ENCODE data around the gene INPP4B.

Gene INPP4B

DNA sequence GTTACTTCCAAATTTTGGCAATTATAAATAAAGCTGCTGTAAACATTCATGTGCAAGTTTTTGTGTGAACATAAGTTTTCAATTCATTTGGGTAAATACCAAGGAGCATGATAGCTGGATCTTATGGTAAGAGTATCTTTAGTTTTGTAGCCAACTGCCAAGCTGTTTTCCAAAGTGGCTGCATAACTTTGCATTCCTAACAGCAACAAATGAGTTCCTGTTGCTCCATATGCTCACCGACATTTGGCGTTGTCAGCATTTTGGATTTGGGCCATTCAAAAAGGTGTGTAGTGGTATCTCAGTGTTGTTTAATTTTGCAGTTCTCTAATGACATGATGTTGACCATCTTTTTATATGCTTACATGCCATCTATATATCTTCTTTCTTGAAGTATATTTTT, 208.5 kb downstream of the INPP4B start:
- no peak overlapping the region for H3K27ac ChIP-seq (ENCODE audit: low read length)
- no peaks in the 10 kb centered on the region for H3K36me3 ChIP-seq (replicated peaks; ENCODE audit: low read depth, low read length)
- no peak for TF ChIP-seq EZH2phosphoT487 (IDR thresholded peaks at IDR 0.05; ENCODE audit: low read depth)
- TF ChIP-seq, protein P1, sequence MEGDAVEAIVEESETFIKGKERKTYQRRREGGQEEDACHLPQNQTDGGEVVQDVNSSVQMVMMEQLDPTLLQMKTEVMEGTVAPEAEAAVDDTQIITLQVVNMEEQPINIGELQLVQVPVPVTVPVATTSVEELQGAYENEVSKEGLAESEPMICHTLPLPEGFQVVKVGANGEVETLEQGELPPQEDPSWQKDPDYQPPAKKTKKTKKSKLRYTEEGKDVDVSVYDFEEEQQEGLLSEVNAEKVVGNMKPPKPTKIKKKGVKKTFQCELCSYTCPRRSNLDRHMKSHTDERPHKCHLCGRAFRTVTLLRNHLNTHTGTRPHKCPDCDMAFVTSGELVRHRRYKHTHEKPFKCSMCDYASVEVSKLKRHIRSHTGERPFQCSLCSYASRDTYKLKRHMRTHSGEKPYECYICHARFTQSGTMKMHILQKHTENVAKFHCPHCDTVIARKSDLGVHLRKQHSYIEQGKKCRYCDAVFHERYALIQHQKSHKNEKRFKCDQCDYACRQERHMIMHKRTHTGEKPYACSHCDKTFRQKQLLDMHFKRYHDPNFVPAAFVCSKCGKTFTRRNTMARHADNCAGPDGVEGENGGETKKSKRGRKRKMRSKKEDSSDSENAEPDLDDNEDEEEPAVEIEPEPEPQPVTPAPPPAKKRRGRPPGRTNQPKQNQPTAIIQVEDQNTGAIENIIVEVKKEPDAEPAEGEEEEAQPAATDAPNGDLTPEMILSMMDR (IDR thresholded peaks at IDR 0.05; ENCODE audit: low read depth, low read length) = no peak
- no peaks in the 10 kb centered on the region for H3K9me3 ChIP-seq (ENCODE audit: insufficient read depth, low read length)
- no peak overlapping the region for H2AFZ ChIP-seq (ENCODE audit: low read depth, low read length)
- H4K20me1 ChIP-seq (ENCODE audit: insufficient read depth, low read length) = no peaks in the 10 kb centered on the region
- no peak overlapping the region for H3K9ac ChIP-seq (ENCODE audit: low read length)
- no peaks in the 10 kb centered on the region for H3K4me1 ChIP-seq (ENCODE audit: low read length)
- no peaks in the 10 kb centered on the region for H3K79me2 ChIP-seq (ENCODE audit: low read length)
- H3K4me2 ChIP-seq (ENCODE audit: low read length) = no peak overlapping the region
- no peaks in the 10 kb centered on the region for H3K27me3 ChIP-seq (ENCODE audit: low read depth, low read length)
- H3K4me3 ChIP-seq (ENCODE audit: low read length) = no peak overlapping the region

DNA sequence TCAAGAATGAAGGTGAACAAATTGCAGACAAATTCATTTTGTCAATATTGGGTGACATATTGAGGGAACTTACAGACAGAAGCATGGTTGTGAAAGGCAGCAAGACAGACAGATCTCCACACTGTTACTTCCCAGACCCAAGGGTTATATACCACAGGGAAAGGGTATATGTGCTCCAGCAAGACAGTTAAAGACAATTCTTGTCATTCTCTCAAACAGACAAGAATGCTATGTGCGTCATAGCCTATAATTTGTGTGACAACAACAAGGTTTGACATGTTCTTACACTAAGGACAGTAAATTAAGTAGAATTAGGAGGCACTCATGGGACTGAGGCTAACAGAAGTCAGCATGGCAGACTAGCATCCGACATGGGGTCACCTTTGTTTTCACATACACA, 214.3 kb downstream of the INPP4B start:
- Histone ChIP-seq H3K27ac (ENCODE audit: low read length) (no peak overlapping the region), H3K4me2 (ENCODE audit: low read length) (no peak overlapping the region), H2AFZ (ENCODE audit: low read depth, low read length) (no peak overlapping the region; the same call in 1 of the 2 replicates)

DNA sequence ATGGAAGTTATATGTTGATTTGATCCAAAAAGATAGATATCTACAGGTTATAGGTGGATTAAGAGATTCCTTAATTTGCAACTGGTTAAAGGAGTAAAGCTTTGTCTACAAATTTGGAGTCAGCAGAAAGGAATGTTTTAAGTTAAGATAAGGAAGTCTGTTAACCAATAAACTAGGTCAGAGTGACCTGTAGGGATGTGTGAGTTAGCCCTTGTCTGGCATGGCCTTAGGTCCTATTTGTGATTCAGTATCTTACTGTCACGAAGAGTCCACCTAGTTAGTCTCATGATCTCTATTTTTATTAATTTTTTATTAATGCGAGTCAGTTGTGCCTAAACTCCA, 230.8 kb downstream of the INPP4B start:
- H4K20me1 ChIP-seq (ENCODE audit: insufficient read depth, low read length) = no peaks in the 10 kb centered on the region
- H3K27me3 ChIP-seq (ENCODE audit: low read depth, low read length) = no peaks in the 10 kb centered on the region
- no peak overlapping the region for H3K4me3 ChIP-seq (ENCODE audit: low read length)
- no peaks in the 10 kb centered on the region for H3K4me1 ChIP-seq (ENCODE audit: low read length)
- H3K9me3 ChIP-seq (ENCODE audit: insufficient read depth, low read length) = no peaks in the 10 kb centered on the region
- H2AFZ ChIP-seq (ENCODE audit: low read depth, low read length) = no peak overlapping the region
- H3K27ac ChIP-seq (ENCODE audit: low read length) = no peak overlapping the region
- H3K4me2 ChIP-seq (ENCODE audit: low read length) = no peak overlapping the region
- no peaks in the 10 kb centered on the region for H3K79me2 ChIP-seq (ENCODE audit: low read length)
- no peaks in the 10 kb centered on the region for H3K36me3 ChIP-seq (replicated peaks; ENCODE audit: low read depth, low read length)
- TF ChIP-seq EZH2phosphoT487 (IDR thresholded peaks at IDR 0.05; ENCODE audit: low read depth) = no peak
- TF ChIP-seq, protein P1 (IDR thresholded peaks at IDR 0.05; ENCODE audit: low read depth, low read length) = no peak
- no peak overlapping the region for H3K9ac ChIP-seq (ENCODE audit: low read length)

More for the DNA sequence above, 214.3 kb downstream of the INPP4B start:
- Histone ChIP-seq H4K20me1 (ENCODE audit: insufficient read depth, low read length) (no peaks in the 10 kb centered on the region), H3K79me2 (ENCODE audit: low read length) (no peaks in the 10 kb centered on the region), H3K4me1 (ENCODE audit: low read length) (no peaks in the 10 kb centered on the region), H3K27me3 (ENCODE audit: low read depth, low read length) (no peaks in the 10 kb centered on the region), H3K4me3 (ENCODE audit: low read length) (no peak overlapping the region), H3K9me3 (ENCODE audit: insufficient read depth, low read length) (no peaks in the 10 kb centered on the region), H3K9ac (ENCODE audit: low read length) (no peak overlapping the region), H3K36me3 (replicated peaks; ENCODE audit: low read depth, low read length) (no peaks in the 10 kb centered on the region)
- no peak for TF ChIP-seq EZH2phosphoT487 (IDR thresholded peaks at IDR 0.05; ENCODE audit: low read depth)
- TF ChIP-seq, protein P1 (IDR thresholded peaks at IDR 0.05; ENCODE audit: low read depth, low read length) = no peak

DNA sequence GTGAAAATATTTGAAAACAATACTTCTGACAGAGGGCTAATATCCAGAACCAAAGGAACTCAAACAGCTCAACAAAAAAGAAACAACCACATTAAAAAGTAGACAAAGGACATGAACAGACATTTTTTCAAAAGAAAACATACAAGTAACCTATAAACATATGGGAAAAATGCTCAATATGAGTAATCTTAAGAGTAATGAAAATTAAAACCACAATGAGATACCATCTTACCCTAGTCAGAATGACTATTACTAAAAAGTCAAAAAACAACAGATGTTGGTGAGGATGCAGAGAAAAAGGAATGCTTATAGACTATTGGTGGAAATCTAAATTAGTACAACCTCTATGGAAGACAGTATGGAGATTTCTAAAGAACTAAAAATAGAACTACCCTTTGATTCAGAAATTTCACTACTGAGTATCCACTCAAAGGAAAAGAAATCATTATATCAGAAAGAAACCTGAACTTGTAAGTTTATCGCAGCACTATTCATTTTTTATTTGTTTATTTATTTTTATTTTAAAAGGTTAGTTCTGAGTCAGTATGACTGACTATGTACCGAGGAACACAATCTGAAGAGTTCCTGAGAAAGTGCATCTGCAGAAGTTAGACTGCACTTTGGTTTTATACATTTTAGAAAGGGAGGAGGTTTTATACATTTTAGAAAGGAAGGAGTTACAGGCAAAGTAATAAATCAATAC, 231.3 kb downstream of the INPP4B start:
- Histone ChIP-seq H3K27ac (ENCODE audit: low read length) (no peak overlapping the region), H3K4me1 (ENCODE audit: low read length) (no peaks in the 10 kb centered on the region), H3K9ac (ENCODE audit: low read length) (no peak overlapping the region), H4K20me1 (ENCODE audit: insufficient read depth, low read length) (no peaks in the 10 kb centered on the region), H3K4me2 (ENCODE audit: low read length) (no peak overlapping the region), H3K4me3 (ENCODE audit: low read length) (no peak overlapping the region), H3K79me2 (ENCODE audit: low read length) (no peaks in the 10 kb centered on the region), H2AFZ (ENCODE audit: low read depth, low read length) (no peak overlapping the region), H3K27me3 (ENCODE audit: low read depth, low read length) (no peaks in the 10 kb centered on the region), H3K36me3 (replicated peaks; ENCODE audit: low read depth, low read length) (no peaks in the 10 kb centered on the region), H3K9me3 (ENCODE audit: insufficient read depth, low read length) (no peaks in the 10 kb centered on the region)
- TF ChIP-seq EZH2phosphoT487 (IDR thresholded peaks at IDR 0.05; ENCODE audit: low read depth) = no peak
- TF ChIP-seq, protein P1 (IDR thresholded peaks at IDR 0.05; ENCODE audit: low read depth, low read length) = no peak
